ENCODE results near the gene KRTCAP3.
"Not testable (repeated sequence)": the region's sequence is repeated elsewhere in the genome, so short reads cannot be mapped to it uniquely, and the experiment has no call there.

The KRTCAP3 gene

GRCh38 chr2:27409321-27410073 is 32.7 kb upstream of the KRTCAP3 start, which contains the start of gene PPM1G:
Gene PPM1G, minus strand, starts transcription at chr2:27409591. Its CDS starts 169 bp downstream, at chr2:27409422.
- TF ChIP-seq CTCF (IDR thresholded peaks at IDR 0.05) (no peak), ZFX (IDR thresholded peaks at IDR 0.05; ENCODE audit: borderline replicate concordance) (no peak)
- peak within 1 kb of the TSS; percentile 89 for H3K27ac ChIP-seq

- H3K27ac ChIP-seq: no peak overlapping the region
- TF ChIP-seq ZFX (IDR thresholded peaks at IDR 0.05; ENCODE audit: borderline replicate concordance): no peak
- no peak for TF ChIP-seq CTCF (IDR thresholded peaks at IDR 0.05)
Measured at GRCh38 chr2:27412419-27413152, 29.6 kb upstream of the KRTCAP3 start.

GRCh38 chr2:27416151-27416550 is 26.0 kb upstream of the KRTCAP3 start:
- no peak overlapping the region for H3K27ac ChIP-seq
- no peak for TF ChIP-seq ZFX (IDR thresholded peaks at IDR 0.05; ENCODE audit: borderline replicate concordance)
- no peak for TF ChIP-seq CTCF (IDR thresholded peaks at IDR 0.05)

GRCh38 chr2:27420996-27421395 is 21.2 kb upstream of the KRTCAP3 start:
- TF ChIP-seq ZFX (IDR thresholded peaks at IDR 0.05; ENCODE audit: borderline replicate concordance) (no peak), CTCF (IDR thresholded peaks at IDR 0.05) (no peak)
- H3K27ac ChIP-seq: peak overlapping the region; percentile 67

- no peak for TF ChIP-seq CTCF (IDR thresholded peaks at IDR 0.05)
- no peak for TF ChIP-seq ZFX (IDR thresholded peaks at IDR 0.05; ENCODE audit: borderline replicate concordance)
- H3K27ac ChIP-seq: peak overlapping the region; percentile 67
Measured at GRCh38 chr2:27421660-27422250, 20.4 kb upstream of the KRTCAP3 start.

GRCh38 chr2:27422958-27423357 is 19.2 kb upstream of the KRTCAP3 start:
- no peak for TF ChIP-seq ZFX (IDR thresholded peaks at IDR 0.05; ENCODE audit: borderline replicate concordance)
- TF ChIP-seq CTCF (IDR thresholded peaks at IDR 0.05): no peak
- no peak overlapping the region for H3K27ac ChIP-seq

- not testable (repeated sequence) for H3K27ac ChIP-seq
Measured at GRCh38 chr2:27425039-27425438, 17.1 kb upstream of the KRTCAP3 start.
